DND-41 (cell line): ENCODE results near the gene MCAT.
A peak's percentile ranks its signal among the peaks of the same experiment; 100 is the strongest.

Source experiments
- ATAC-seq: fragments of 200-7000 bp; cut with Tn5 transposase; 3 replicates; pipeline ENCODE4 v1.9.1; 2021; ENCODE audit warnings: low read depth; ENCODE audit not compliant: insufficient read depth
- DNase-seq: peaks from one replicate; pipeline ENCODE4 v3.0.0-alpha.2; 2020
- H2AFZ ChIP-seq: 2 replicates; pipeline ENCODE4 v1.6.0; 2012; ENCODE audit warnings: low read depth, low read length
- H3K27ac ChIP-seq: 2 replicates; pipeline ENCODE4 v1.5.1; 2012; ENCODE audit warnings: low read length, inconsistent platforms
- H3K27me3 ChIP-seq: fragments of 200-600 bp; sonication (generic); 2 replicates; pipeline ENCODE4 v1.6.0; 2012; ENCODE audit warnings: low read length, mild to moderate bottlenecking, inconsistent platforms; ENCODE audit not compliant: insufficient read depth, poor library complexity
- H3K36me3 ChIP-seq: 2 replicates; pipeline ENCODE4 v1.5.1; 2012; ENCODE audit warnings: low read length, inconsistent platforms; ENCODE audit not compliant: insufficient read depth
- H3K4me1 ChIP-seq: 2 replicates; pipeline ENCODE4 v1.5.1; 2012; ENCODE audit warnings: mild to moderate bottlenecking, low read length; ENCODE audit not compliant: insufficient read depth
- H3K4me2 ChIP-seq: 2 replicates; pipeline ENCODE4 v1.6.0; 2012; ENCODE audit warnings: mild to moderate bottlenecking, moderate library complexity, low read length, inconsistent platforms; ENCODE audit not compliant: insufficient read depth
- H3K4me3 ChIP-seq, 2 experiments: fragments of 200-600 bp in 1 of 2; shearing (Covaris generic) in 1 of 2; 2 replicates each; pipeline ENCODE4 v1.5.1; 2012 to 2016; ENCODE audit warnings: inconsistent platforms in 2 of 2, low read length in 2 of 2, mild to moderate bottlenecking in 2 of 2, low read depth in 1 of 2, moderate library complexity in 1 of 2
- H3K79me2 ChIP-seq: 2 replicates; pipeline ENCODE4 v1.6.0; 2012; ENCODE audit warnings: low read length, inconsistent platforms; ENCODE audit not compliant: insufficient read depth
- H3K9ac ChIP-seq: 2 replicates; pipeline ENCODE4 v1.6.0; 2012; ENCODE audit warnings: low read depth, mild to moderate bottlenecking, inconsistent platforms, low read length, moderate library complexity
- H3K9me3 ChIP-seq: 2 replicates; pipeline ENCODE4 v1.5.1; 2012; ENCODE audit warnings: low read length, moderate library complexity, mild to moderate bottlenecking, inconsistent platforms; ENCODE audit not compliant: insufficient read depth, severe bottlenecking
- H4K20me1 ChIP-seq: 2 replicates; pipeline ENCODE4 v1.6.0; 2012; ENCODE audit warnings: low read length; ENCODE audit not compliant: insufficient read depth
- CTCF ChIP-seq: IDR thresholded peaks from 2 replicates; pipeline ENCODE4 v1.5.1; 2012; ENCODE audit warnings: borderline replicate concordance, low read length, moderate library complexity, mild to moderate bottlenecking; ENCODE audit not compliant: poor library complexity, severe bottlenecking; ENCODE audit errors: extremely low read depth
- EZH2 ChIP-seq: IDR thresholded peaks from 3 replicates; pipeline ENCODE4 v1.6.1; 2012; ENCODE audit warnings: borderline replicate concordance, low read depth, mild to moderate bottlenecking, moderate library complexity, low read length, inconsistent platforms; ENCODE audit not compliant: severe bottlenecking

Gene MCAT

GRCh38 chr22:43179146-43179910 lies 36.1 kb upstream of the MCAT start:
- Histone ChIP-seq H3K36me3 (peaks cover 84% of the 10 kb centered on the region), H3K27me3 (no peaks in the 10 kb centered on the region)

GRCh38 chr22:43177479-43177878 lies 34.3 kb upstream of the MCAT start:
- Histone ChIP-seq H3K27ac (no peak overlapping the region), H3K4me1 (no peaks in the 10 kb centered on the region), H4K20me1 (peaks cover 26% of the 10 kb centered on the region), H3K9me3 (no peaks in the 10 kb centered on the region), H3K79me2 (peaks cover 15% of the 10 kb centered on the region; the same call in 1 of the 2 replicates), H3K4me3 (no peak overlapping the region), H2AFZ (no peak overlapping the region), H3K36me3 (peaks cover 83% of the 10 kb centered on the region), H3K9ac (no peak overlapping the region), H3K4me2 (no peak overlapping the region), H3K27me3 (no peaks in the 10 kb centered on the region)
- DNase-seq (no peak), ATAC-seq (no peak)
- TF ChIP-seq EZH2, result no peak
- TF ChIP-seq CTCF, result no peak

More at GRCh38 chr22:43179146-43179910, 36.1 kb upstream of the MCAT start:
- DNase-seq (no peak), ATAC-seq (no peak)
- peaks cover 37% of the 10 kb centered on the region for H4K20me1 ChIP-seq
- H3K9ac ChIP-seq, result no peak overlapping the region
- H2AFZ ChIP-seq, result no peak overlapping the region
- no peaks in the 10 kb centered on the region for H3K9me3 ChIP-seq
- H3K79me2 ChIP-seq, result peaks cover 33% of the 10 kb centered on the region
- H3K4me3 ChIP-seq, result no peak overlapping the region
- 0 out of 2 replicates have a peak, but pooled peaks cover 4% of the 10 kb centered on the region for H3K4me1 ChIP-seq
- TF ChIP-seq EZH2 (no peak), CTCF (no peak)
- H3K27ac ChIP-seq, result no peak overlapping the region
- no peak overlapping the region for H3K4me2 ChIP-seq

GRCh38 chr22:43176090-43176489 lies 32.9 kb upstream of the MCAT start:
- DNase-seq, result peak; percentile 34
- Histone ChIP-seq H3K4me1 (no peaks in the 10 kb centered on the region), H3K9me3 (no peaks in the 10 kb centered on the region), H3K27ac (no peak overlapping the region), H4K20me1 (peaks cover 16% of the 10 kb centered on the region), H3K79me2 (peaks cover 2% of the 10 kb centered on the region; the same call in 1 of the 2 replicates), H3K36me3 (peaks cover 85% of the 10 kb centered on the region), H3K27me3 (no peaks in the 10 kb centered on the region), H3K4me3 (no peak overlapping the region), H3K9ac (no peak overlapping the region), H3K4me2 (no peak overlapping the region), H2AFZ (no peak overlapping the region)
- TF ChIP-seq EZH2, result no peak
- no peak for TF ChIP-seq CTCF
- ATAC-seq, result peak; percentile 39; the same call in 1 of the 3 replicates
